BJ (cell line): ENCODE results near the gene AKAIN1. TPM values are rescaled to one million over a fixed set of nuclear protein-coding genes. Genes with fewer than 3 reads are reported as not detected.

ENCODE experiments used
- CTCF ChIA-PET: fragments of 350-600 bp; formaldehyde crosslinking; extraction: SDS; loops from one replicate; lab custom pipeline; 2021; ENCODE audit warnings: antibody characterized with exemption, inconsistent platforms; lab: Yijun Ruan, JAX
- POLR2A ChIA-PET: fragments of 300-600 bp; sonication (Branson Sonifier 250); formaldehyde crosslinking; extraction: SDS; loops from one replicate; lab custom pipeline; 2021; ENCODE audit warnings: antibody characterized with exemption; lab: Charles Lee
- DNase-seq: peaks from one replicate; pipeline ENCODE4 v3.0.0-alpha.2; 2011; ENCODE audit warnings: low read depth
- H3K27me3 ChIP-seq: 2 replicates; pipeline ENCODE4 v1.6.0; 2011; ENCODE audit warnings: low read length; ENCODE audit not compliant: control insufficient read depth, insufficient read depth
- H3K36me3 ChIP-seq: 2 replicates; pipeline ENCODE4 v1.5.1; 2011; ENCODE audit warnings: low read length; ENCODE audit not compliant: control insufficient read depth, insufficient read depth
- H3K4me3 ChIP-seq: 2 replicates; pipeline ENCODE4 v1.5.1; 2011; ENCODE audit warnings: low read depth, mild to moderate bottlenecking, control low read depth, low read length
- CTCF ChIP-seq: IDR thresholded peaks from 2 replicates; pipeline ENCODE4 v1.5.1; 2011; ENCODE audit warnings: low read depth, mild to moderate bottlenecking, control low read depth, inconsistent platforms, low read length, moderate library complexity; ENCODE audit not compliant: insufficient read depth
- polyA plus RNA-seq: library from polyadenylated mRNA; depleted of rRNA; stranded (reverse); fragments of >200 nt; gene quantifications from 2 replicates; pipeline ENCODE4 v1.2.3, GENCODE V29; 2011

Gene AKAIN1
- polyA plus RNA-seq, 1 experiment, result not detected

- no peaks in the 10 kb centered on the region for H3K27me3 ChIP-seq
- POLR2A ChIA-PET, result no interaction called here
- DNase-seq, result no peak
- no peaks in the 10 kb centered on the region for H3K36me3 ChIP-seq
- H3K4me3 ChIP-seq, result no peak overlapping the region
- TF ChIP-seq CTCF, result no peak
- CTCF ChIA-PET, result no interaction called here
Measured at GRCh38 chr18:5155218-5155906, 41.7 kb downstream of the AKAIN1 start.

GRCh38 chr18:5152343-5153020, 44.6 kb downstream of the AKAIN1 start:
- CTCF ChIA-PET, result interaction anchor here (0.8 kb wide), 1 partner anchor 20 kb away, joined by 3 read pairs; no protein-coding TSS in a partner anchor
- no peak overlapping the region for H3K4me3 ChIP-seq
- no peaks in the 10 kb centered on the region for H3K27me3 ChIP-seq
- DNase-seq, result no peak
- H3K36me3 ChIP-seq, result no peaks in the 10 kb centered on the region
- POLR2A ChIA-PET, result no interaction called here
- TF ChIP-seq CTCF, result no peak

GRCh38 chr18:5150894-5151293, 46.2 kb downstream of the AKAIN1 start:
- Histone ChIP-seq H3K4me3 (no peak overlapping the region), H3K27me3 (no peaks in the 10 kb centered on the region), H3K36me3 (no peaks in the 10 kb centered on the region)
- DNase-seq, result no peak
- ChIA-PET CTCF (no interaction called here), POLR2A (no interaction called here)
- no peak for TF ChIP-seq CTCF

- Histone ChIP-seq H3K4me3 (no peak overlapping the region), H3K27me3 (no peaks in the 10 kb centered on the region), H3K36me3 (no peaks in the 10 kb centered on the region)
- ChIA-PET POLR2A (no interaction called here), CTCF (no interaction called here)
- TF ChIP-seq CTCF, result no peak
- no peak for DNase-seq
Measured at GRCh38 chr18:5146093-5146492, 51.0 kb downstream of the AKAIN1 start.

- ChIA-PET POLR2A (no interaction called here), CTCF (no interaction called here)
- no peaks in the 10 kb centered on the region for H3K27me3 ChIP-seq
- H3K4me3 ChIP-seq, result no peak overlapping the region
- H3K36me3 ChIP-seq, result no peaks in the 10 kb centered on the region
- no peak for DNase-seq
- no peak for TF ChIP-seq CTCF
Measured at GRCh38 chr18:5145168-5145825, 51.8 kb downstream of the AKAIN1 start.
